HG02938 (cell line): Measurements from ENCODE around the gene LDLR.
"Not testable (repeated sequence)": the region's sequence is repeated elsewhere in the genome, so short reads cannot be mapped to it uniquely, and the experiment has no call there.

Experiments
- ATAC-seq: cut with Tn5 transposase; IDR thresholded peaks from one replicate; pipeline ENCODE4 v1.9.1; 2021; ENCODE audit warnings: mild to moderate bottlenecking, moderate library complexity; ENCODE audit not compliant: unreplicated experiment

The LDLR gene

GRCh38 chr19:11103667-11104066, 14.4 kb downstream of the LDLR start:
- ATAC-seq = not testable (repeated sequence)

DNA sequence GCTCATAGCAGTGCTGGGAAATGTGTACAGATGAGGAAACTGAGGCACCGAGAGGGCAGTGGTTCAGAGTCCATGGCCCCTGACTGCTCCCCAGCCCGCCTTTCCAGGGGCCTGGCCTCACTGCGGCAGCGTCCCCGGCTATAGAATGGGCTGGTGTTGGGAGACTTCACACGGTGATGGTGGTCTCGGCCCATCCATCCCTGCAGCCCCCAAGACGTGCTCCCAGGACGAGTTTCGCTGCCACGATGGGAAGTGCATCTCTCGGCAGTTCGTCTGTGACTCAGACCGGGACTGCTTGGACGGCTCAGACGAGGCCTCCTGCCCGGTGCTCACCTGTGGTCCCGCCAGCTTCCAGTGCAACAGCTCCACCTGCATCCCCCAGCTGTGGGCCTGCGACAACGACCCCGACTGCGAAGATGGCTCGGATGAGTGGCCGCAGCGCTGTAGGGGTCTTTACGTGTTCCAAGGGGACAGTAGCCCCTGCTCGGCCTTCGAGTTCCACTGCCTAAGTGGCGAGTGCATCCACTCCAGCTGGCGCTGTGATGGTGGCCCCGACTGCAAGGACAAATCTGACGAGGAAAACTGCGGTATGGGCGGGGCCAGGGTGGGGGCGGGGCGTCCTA, 15.9 kb downstream of the LDLR start:
- ATAC-seq = no peak

GRCh38 chr19:11106477-11106876, 17.2 kb downstream of the LDLR start:
- ATAC-seq = no peak

DNA sequence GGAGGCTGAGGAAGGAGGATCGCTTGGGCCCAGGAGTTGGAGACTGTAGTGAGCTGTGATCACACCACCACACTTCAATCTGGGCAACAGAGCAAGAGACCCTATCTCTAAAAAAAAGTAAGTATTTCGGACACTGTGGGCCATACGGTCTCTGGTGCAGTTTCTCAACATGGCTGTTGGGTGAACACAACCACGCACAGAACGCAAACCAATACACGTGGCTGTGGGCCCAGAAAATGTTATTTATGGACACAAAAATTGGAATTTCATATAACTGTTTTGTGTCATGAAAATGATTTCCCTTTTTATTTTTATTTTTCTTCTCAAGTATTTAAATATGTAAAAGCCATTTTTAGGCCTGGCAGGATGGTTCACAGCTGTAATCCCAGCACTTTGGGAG, 19.5 kb downstream of the LDLR start:
- ATAC-seq = no peak

GRCh38 chr19:11111117-11111770, 22.0 kb downstream of the LDLR start:
- no peak for ATAC-seq

DNA sequence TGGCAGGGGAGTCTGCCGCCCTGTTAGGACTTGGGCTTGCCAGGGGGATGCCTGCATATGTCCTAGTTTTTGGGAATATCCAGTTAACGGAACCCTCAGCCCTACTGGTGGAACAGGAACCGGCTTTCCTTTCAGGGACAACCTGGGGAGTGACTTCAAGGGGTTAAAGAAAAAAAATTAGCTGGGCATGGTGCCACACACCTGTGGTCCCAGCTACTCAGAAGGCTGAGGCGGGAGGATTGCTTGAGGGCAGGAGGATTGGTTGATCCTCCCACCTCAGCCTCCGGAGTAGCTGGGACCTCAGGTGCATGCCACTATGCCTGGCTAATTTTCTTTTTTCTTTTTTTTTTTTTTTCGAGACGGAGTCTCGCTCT, 22.5 kb downstream of the LDLR start:
- no peak for ATAC-seq

DNA sequence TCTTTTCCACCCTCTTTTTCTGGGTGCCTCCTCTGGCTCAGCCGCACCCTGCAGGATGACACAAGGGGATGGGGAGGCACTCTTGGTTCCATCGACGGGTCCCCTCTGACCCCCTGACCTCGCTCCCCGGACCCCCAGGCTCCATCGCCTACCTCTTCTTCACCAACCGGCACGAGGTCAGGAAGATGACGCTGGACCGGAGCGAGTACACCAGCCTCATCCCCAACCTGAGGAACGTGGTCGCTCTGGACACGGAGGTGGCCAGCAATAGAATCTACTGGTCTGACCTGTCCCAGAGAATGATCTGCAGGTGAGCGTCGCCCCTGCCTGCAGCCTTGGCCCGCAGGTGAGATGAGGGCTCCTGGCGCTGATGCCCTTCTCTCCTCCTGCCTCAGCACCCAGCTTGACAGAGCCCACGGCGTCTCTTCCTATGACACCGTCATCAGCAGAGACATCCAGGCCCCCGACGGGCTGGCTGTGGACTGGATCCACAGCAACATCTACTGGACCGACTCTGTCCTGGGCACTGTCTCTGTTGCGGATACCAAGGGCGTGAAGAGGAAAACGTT, 24.0 kb downstream of the LDLR start:
- no peak for ATAC-seq

DNA sequence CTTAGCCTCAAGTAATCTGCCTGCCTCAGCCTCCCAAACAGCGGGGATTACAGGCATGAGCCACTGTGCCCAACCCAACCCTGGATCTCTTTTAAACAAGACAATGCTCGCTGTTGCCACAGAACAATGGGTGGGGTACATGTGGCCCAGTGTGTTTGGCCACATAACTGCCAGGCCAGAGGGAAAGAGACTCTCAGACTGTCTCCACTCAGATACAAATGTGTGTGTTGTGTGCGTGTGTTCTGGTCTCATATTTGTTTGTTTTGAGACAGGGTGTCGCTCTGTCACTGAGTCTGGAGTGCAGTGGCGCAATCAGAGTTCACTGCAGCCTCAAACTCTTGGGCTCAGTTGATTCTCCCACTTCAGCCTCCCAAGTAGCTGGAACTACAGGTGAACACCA, 25.8 kb downstream of the LDLR start:
- ATAC-seq = no peak

- no peak for ATAC-seq
These were observed 26.7 kb downstream of the LDLR start for GRCh38 chr19:11115895-11116446.

DNA sequence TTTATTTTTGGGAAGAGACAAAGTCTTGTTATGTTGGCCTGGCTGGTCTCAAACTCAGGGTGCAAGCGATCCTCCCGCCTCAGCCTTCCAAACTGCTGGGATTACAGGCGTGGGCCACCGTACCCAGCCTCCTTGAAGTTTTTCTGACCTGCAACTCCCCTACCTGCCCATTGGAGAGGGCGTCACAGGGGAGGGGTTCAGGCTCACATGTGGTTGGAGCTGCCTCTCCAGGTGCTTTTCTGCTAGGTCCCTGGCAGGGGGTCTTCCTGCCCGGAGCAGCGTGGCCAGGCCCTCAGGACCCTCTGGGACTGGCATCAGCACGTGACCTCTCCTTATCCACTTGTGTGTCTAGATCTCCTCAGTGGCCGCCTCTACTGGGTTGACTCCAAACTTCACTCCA, 27.2 kb downstream of the LDLR start:
- ATAC-seq = no peak

DNA sequence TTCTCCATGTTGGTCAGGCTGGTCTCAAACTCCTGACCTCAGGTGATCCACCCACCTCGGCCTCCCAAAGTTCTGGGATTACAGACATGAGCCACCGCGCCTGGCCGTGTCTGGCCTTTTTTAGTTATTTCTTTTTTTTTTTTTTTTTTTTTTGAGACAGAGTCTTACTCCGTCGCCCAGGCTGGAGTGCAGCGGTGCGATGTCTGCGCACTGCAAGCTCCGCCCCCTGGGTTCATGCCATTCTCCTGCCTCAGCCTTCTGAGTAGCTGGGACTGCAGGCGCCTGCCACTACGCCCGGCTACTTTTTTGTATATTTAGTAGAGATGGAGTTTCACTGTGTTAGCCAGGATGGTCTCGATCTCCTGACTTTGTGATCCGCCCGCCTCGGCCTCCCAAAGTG, 32.7 kb downstream of the LDLR start:
- ATAC-seq = not testable (repeated sequence)

DNA sequence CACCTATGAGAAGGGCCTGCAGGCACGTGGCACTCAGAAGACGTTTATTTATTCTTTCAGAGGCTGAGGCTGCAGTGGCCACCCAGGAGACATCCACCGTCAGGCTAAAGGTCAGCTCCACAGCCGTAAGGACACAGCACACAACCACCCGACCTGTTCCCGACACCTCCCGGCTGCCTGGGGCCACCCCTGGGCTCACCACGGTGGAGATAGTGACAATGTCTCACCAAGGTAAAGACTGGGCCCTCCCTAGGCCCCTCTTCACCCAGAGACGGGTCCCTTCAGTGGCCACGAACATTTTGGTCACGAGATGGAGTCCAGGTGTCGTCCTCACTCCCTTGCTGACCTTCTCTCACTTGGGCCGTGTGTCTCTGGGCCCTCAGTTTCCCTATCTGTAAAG, 33.9 kb downstream of the LDLR start:
- ATAC-seq = no peak

DNA sequence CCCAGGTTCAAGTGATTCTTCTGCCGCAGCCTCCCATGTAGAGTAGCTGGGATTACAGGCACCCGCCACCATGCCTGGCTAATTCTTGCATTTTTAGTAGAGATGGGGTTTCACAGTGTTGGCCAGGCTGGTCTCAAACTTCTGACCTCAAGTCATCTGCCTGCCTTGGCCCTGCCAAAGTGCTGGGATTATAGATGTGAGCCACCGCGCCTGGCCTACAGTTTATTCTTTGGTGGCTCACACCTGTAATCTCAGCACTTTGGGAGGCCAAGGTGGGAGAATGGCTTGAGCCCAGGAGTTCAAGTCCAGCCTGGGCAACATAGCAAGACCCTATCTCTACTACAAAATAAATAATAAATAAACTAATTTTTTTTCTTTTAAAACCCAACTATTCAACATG, 34.9 kb downstream of the LDLR start:
- not testable (repeated sequence) for ATAC-seq

GRCh38 chr19:11125994-11126685, 36.9 kb downstream of the LDLR start:
- no peak for ATAC-seq

- ATAC-seq = no peak
These were observed 38.6 kb downstream of the LDLR start for GRCh38 chr19:11127905-11128304.

DNA sequence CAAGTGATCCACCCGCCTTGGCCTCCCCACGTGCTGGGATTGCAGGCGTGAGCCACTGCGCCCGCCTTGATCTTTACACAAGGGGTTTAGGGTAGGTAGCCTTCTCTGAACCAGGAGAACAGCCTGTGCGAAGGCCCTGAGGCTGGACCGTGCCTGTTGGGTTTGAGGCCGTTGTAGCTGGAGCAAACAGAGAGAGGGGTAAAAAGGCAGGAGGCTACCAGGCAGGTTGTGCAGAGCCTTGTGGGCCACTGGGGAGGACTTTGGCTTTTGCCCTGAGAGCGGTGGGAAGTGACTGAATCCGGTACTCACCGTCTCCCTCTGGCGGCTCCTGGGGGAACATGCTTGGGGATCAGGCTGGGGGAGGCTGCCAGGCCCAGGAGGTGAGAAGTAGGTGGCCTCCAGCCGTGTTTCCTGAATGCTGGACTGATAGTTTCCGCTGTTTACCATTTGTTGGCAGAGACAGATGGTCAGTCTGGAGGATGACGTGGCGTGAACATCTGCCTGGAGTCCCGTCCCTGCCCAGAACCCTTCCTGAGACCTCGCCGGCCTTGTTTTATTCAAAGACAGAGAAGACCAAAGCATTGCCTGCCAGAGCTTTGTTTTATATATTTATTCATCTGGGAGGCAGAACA, 41.7 kb downstream of the LDLR start:
- no peak for ATAC-seq

GRCh38 chr19:11131471-11131870, 42.2 kb downstream of the LDLR start:
- ATAC-seq = no peak

DNA sequence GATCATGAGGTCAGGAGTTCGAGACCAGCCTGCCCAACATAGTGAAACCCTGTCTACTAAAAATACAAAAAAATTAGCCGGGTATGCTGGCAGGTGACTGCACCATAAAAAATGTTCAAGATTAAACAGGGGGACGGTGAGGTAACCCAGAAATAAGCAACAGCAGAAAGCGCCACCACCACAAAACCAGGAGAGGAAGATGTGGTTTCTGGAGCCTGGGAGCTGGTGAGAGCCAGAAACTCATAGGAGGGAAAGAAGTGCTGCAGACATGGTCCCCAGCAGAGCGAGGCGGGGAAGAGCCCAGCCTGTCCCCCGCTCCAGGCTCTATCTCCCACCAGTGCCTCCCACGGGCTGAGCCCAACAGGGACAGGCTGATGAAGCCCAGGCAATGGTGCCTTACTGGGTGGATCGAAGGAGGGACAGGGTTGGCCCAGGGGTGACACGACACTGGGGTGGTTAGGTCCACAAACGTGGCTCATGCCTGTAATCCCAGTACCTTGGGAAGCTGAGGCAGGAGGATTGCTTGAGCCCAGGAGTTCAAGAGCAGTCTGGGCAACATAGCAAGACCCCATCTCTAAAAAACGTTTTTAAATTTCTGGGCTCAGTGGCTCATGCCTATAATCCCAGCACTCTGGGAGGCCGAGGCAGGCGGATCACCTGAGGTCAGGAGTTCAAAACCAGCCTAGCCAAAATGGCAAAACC, 47.3 kb downstream of the LDLR start:
- ATAC-seq = no peak

- no peak for ATAC-seq
These were observed 48.5 kb downstream of the LDLR start for GRCh38 chr19:11137542-11138384.
